Measurements from ENCODE around the gene TUT4. TPM values are rescaled to one million over a fixed set of nuclear protein-coding genes. Genes with fewer than 3 reads are reported as not detected.

TUT4 gene
- total RNA-seq, 1 donor from 2014 or later = 52.1 TPM

DNA sequence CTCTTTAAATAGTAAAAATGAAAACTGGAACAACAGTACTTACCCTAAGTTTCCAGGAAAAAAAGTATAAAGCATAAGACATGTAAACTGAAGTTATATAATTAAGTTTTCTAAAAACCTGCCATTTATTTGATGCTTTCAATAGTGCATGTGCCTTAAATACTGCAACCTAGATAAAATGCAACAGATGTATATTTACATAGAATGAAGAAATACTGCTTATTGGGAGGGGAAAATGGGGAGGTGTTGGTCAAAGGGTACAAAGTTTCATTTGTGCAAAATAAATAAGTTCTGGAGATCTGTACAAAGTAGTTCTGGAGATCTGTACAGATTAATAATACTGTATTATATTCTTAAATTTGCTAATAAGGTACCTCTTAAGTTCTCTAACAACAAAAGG, 79.9 kb downstream of the TUT4 start:
- TF ChIP-seq, protein P1, sequence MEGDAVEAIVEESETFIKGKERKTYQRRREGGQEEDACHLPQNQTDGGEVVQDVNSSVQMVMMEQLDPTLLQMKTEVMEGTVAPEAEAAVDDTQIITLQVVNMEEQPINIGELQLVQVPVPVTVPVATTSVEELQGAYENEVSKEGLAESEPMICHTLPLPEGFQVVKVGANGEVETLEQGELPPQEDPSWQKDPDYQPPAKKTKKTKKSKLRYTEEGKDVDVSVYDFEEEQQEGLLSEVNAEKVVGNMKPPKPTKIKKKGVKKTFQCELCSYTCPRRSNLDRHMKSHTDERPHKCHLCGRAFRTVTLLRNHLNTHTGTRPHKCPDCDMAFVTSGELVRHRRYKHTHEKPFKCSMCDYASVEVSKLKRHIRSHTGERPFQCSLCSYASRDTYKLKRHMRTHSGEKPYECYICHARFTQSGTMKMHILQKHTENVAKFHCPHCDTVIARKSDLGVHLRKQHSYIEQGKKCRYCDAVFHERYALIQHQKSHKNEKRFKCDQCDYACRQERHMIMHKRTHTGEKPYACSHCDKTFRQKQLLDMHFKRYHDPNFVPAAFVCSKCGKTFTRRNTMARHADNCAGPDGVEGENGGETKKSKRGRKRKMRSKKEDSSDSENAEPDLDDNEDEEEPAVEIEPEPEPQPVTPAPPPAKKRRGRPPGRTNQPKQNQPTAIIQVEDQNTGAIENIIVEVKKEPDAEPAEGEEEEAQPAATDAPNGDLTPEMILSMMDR (IDR thresholded peaks at IDR 0.05) = no peak
- no peaks in the 10 kb centered on the region for H3K4me1 ChIP-seq
- H3K27me3 ChIP-seq (ENCODE audit: low read depth) = no peaks in the 10 kb centered on the region
- no peak overlapping the region for H3K4me3 ChIP-seq
- no peak for DNase-seq
- peaks cover 34% of the 10 kb centered on the region for H3K36me3 ChIP-seq
- intact Hi-C loops (cut with DNase I) = no loop called here
- no peak for ATAC-seq
- H3K9me3 ChIP-seq = no peaks in the 10 kb centered on the region
- no peak overlapping the region for H3K27ac ChIP-seq

DNA sequence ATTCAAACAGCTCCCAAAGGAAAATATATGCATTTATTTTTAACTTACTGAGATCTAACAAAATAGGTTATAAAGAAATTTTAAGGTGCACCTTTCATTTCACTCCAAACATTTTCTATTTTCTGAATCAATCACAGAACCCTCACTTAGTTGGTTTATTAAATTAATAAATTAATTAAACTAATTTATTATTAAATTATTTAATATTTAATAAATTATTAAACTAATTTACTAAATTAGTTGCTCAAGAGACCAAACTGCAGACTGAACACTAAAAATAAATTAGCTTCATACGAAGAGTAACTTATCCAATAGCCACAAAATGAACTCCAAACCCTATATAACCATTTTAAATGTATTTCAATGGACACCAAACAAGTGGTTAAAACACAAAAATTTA, 80.5 kb downstream of the TUT4 start:
- Histone ChIP-seq H3K36me3 (peaks cover 27% of the 10 kb centered on the region), H3K27me3 (ENCODE audit: low read depth) (no peaks in the 10 kb centered on the region), H3K9me3 (no peaks in the 10 kb centered on the region), H3K4me3 (no peak overlapping the region), H3K4me1 (no peaks in the 10 kb centered on the region), H3K27ac (no peak overlapping the region)
- DNase-seq (no peak), ATAC-seq (no peak)
- TF ChIP-seq, protein P1 (IDR thresholded peaks at IDR 0.05) = no peak
- intact Hi-C loops (cut with DNase I) = no loop called here

DNA sequence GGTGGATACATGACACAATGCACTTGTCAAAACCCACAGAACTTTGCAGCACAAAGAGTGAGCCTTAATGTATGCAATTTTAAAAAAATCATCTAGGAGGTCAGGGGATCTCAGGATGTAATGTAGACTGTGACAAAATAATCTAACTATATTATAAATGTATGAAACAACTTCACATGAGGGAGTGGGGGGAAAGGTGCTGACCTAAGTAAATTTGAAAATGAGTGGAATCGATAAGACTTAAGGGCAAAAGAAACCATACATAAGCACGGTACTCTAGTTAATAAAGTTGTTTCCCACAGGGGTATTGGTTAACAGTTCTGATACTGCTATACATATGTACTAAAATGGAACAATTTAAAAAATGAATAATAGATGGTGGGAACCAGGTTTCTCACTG, 83.8 kb downstream of the TUT4 start:
- Histone ChIP-seq H3K27ac (no peak overlapping the region), H3K4me3 (no peak overlapping the region), H3K4me1 (no peaks in the 10 kb centered on the region), H3K36me3 (peaks cover 8% of the 10 kb centered on the region), H3K9me3 (no peaks in the 10 kb centered on the region), H3K27me3 (ENCODE audit: low read depth) (no peaks in the 10 kb centered on the region)
- DNase-seq (no peak), ATAC-seq (no peak)
- TF ChIP-seq, protein P1 (IDR thresholded peaks at IDR 0.05) = no peak
- intact Hi-C loops (cut with DNase I) = no loop called here

DNA sequence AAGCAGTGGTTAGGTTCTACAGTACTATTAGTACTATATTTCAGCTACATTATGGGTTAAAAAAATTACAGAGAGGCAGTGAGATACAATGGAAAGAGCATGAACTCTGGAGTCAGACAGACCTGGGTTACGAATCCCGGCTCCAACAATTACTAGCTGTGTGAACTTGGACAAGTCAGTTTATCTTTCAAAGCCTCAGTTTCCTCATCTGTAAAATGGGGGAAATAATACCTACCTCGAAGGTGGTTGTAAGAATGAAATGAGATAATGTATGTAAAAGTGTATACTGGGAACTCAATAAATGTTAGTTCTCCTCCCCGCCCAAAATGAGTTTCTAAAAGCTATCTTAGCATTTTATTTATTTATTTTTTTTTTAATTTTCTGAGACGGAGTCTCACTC, 89.0 kb downstream of the TUT4 start:
- no peak for ATAC-seq
- intact Hi-C loops (cut with DNase I) = no loop called here
- no peak overlapping the region for H3K4me3 ChIP-seq

DNA sequence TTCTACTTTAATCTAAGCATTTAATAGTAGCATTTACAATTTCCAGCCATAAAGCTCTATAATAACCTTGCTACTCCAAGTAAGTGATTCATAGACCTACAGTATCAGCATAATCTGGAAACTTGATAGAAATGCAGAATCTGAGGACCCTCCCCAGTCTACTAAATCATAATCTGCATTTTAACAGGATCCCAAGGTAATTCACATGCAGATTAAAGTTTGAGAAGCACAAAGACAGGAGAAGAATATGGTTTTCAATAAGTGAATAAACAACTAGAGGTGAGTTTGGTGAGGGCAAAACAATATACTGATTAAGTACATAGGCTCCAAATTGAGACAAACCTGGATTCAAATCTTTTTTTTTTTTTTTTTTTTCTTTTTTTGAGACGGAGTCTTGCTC, 91.1 kb downstream of the TUT4 start:
- intact Hi-C loops (cut with DNase I) = no loop called here
- Histone ChIP-seq H3K4me1 (no peaks in the 10 kb centered on the region), H3K27ac (no peak overlapping the region), H3K9me3 (no peaks in the 10 kb centered on the region), H3K4me3 (no peak overlapping the region), H3K27me3 (ENCODE audit: low read depth) (no peaks in the 10 kb centered on the region), H3K36me3 (peaks cover 19% of the 10 kb centered on the region)
- TF ChIP-seq, protein P1 (IDR thresholded peaks at IDR 0.05) = no peak
- ATAC-seq (no peak), DNase-seq (no peak)

More for the DNA sequence above, 89.0 kb downstream of the TUT4 start:
- no peaks in the 10 kb centered on the region for H3K4me1 ChIP-seq
- no peaks in the 10 kb centered on the region for H3K27me3 ChIP-seq (ENCODE audit: low read depth)
- no peak for DNase-seq
- TF ChIP-seq, protein P1 (IDR thresholded peaks at IDR 0.05) = no peak
- H3K9me3 ChIP-seq = no peaks in the 10 kb centered on the region
- no peak overlapping the region for H3K27ac ChIP-seq
- peaks cover 6% of the 10 kb centered on the region for H3K36me3 ChIP-seq

DNA sequence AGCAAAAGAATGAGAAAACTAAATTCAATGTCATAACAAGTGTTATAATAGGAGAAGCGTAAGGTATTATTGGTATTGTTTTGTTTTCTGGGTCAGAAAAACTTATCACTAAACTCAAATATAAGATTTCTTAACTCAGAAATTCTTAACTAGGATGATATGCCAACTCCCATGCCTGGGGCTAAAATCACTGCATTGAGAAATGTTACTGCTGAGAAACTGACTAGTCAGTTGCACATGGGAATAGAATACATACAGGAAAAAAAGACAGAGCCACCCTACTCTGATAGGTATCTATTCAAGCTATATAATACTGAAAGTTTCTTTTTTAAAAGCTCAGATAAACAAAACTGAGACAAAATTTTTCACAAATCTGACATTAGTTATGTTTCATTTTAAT, 92.2 kb downstream of the TUT4 start:
- ATAC-seq (no peak), DNase-seq (no peak)
- no peaks in the 10 kb centered on the region for H3K9me3 ChIP-seq
- no peak overlapping the region for H3K27ac ChIP-seq
- no peak overlapping the region for H3K4me3 ChIP-seq
- TF ChIP-seq, protein P1 (IDR thresholded peaks at IDR 0.05) = no peak
- no peaks in the 10 kb centered on the region for H3K27me3 ChIP-seq (ENCODE audit: low read depth)
- peaks cover 19% of the 10 kb centered on the region for H3K36me3 ChIP-seq
- no peaks in the 10 kb centered on the region for H3K4me1 ChIP-seq
- intact Hi-C loops (cut with DNase I) = no loop called here

Measured in lower lobe of right lung (tissue), 2 donors.